IMR-90 (cell line): ENCODE measurements around the gene TMEM131L.

Experiments used
- CEBPB ChIP-seq: IDR thresholded peaks from 2 replicates; pipeline ENCODE4 v1.6.1; 2012; ENCODE audit warnings: low read depth, low read length, improper control_type of control experiment
- MAFK ChIP-seq: IDR thresholded peaks from 2 replicates; pipeline ENCODE4 v1.6.1; 2012; ENCODE audit warnings: low read depth, low read length, improper control_type of control experiment
- NFE2L2 ChIP-seq: fragments of 150-350 bp; IDR thresholded peaks from 2 replicates; pipeline ENCODE4 v1.6.1; 2016; ENCODE audit warnings: low read depth, mild to moderate bottlenecking, low read length
- POLR2A ChIP-seq: IDR thresholded peaks from 2 replicates; pipeline ENCODE4 v1.6.1; 2012; ENCODE audit warnings: mild to moderate bottlenecking, low read depth, low read length
- RFX5 ChIP-seq: IDR thresholded peaks from 2 replicates; pipeline ENCODE4 v1.8.0; 2012; ENCODE audit warnings: low read depth, mild to moderate bottlenecking, low read length, moderate library complexity
- TF ChIP-seq, protein P1 (sequence below): conservative IDR thresholded peaks from 2 replicates; pipeline ENCODE4 v1.5.1; 2012; ENCODE audit warnings: mild to moderate bottlenecking, low read depth, low read length, improper control_type of control experiment

GRCh38 chr4:153635846-153636245, 169.7 kb downstream of the TMEM131L start:
- TF ChIP-seq POLR2A (no peak), NFE2L2 (no peak), MAFK (no peak), CEBPB (peak; percentile 27; the same call in 1 of the 2 replicates), RFX5 (no peak)
- TF ChIP-seq, protein P1, sequence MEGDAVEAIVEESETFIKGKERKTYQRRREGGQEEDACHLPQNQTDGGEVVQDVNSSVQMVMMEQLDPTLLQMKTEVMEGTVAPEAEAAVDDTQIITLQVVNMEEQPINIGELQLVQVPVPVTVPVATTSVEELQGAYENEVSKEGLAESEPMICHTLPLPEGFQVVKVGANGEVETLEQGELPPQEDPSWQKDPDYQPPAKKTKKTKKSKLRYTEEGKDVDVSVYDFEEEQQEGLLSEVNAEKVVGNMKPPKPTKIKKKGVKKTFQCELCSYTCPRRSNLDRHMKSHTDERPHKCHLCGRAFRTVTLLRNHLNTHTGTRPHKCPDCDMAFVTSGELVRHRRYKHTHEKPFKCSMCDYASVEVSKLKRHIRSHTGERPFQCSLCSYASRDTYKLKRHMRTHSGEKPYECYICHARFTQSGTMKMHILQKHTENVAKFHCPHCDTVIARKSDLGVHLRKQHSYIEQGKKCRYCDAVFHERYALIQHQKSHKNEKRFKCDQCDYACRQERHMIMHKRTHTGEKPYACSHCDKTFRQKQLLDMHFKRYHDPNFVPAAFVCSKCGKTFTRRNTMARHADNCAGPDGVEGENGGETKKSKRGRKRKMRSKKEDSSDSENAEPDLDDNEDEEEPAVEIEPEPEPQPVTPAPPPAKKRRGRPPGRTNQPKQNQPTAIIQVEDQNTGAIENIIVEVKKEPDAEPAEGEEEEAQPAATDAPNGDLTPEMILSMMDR, result no peak
